HG03139 (cell line): ENCODE data around the gene SLC36A3.
A peak's percentile ranks its signal among the peaks of the same experiment; 100 is the strongest.
"Not testable (repeated sequence)": the region's sequence is repeated elsewhere in the genome, so short reads cannot be mapped to it uniquely, and the experiment has no call there.

Source experiments
- ATAC-seq: cut with Tn5 transposase; IDR thresholded peaks from one replicate; pipeline ENCODE4 v1.9.1; 2021; ENCODE audit not compliant: unreplicated experiment

SLC36A3 gene

DNA sequence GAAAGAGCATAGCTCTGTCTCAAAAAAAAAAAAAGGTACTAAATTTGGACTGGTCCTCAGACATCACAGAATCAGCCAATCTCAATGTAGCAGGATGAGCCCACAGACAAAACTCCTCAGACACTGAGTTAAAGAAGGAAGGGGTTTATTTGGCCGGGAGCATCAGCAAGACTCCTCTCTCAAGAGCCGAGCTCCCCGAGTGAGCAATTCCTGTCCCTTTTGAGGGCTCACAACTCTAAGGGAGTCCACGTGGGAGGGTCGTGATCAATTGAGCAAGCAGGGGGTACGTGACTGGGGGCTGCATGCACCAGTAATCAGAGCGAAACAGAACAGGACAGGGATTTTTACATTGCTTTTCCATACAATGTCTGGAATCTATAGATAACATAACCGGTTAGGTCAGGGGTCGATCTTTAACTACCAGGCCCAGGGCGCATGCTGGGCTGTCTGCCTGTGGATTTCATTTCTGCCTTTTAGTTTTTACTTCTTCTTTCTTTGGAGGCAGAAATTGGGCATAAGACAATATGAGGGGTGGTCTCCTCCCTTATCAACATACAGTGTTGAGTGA, 63.2 kb downstream of the SLC36A3 start:
- ATAC-seq = not testable (repeated sequence)

GRCh38 chr5:151239237-151239861, 64.2 kb downstream of the SLC36A3 start:
- ATAC-seq = no peak

GRCh38 chr5:151238303-151238741, 65.2 kb downstream of the SLC36A3 start:
- ATAC-seq = peak; percentile 38

DNA sequence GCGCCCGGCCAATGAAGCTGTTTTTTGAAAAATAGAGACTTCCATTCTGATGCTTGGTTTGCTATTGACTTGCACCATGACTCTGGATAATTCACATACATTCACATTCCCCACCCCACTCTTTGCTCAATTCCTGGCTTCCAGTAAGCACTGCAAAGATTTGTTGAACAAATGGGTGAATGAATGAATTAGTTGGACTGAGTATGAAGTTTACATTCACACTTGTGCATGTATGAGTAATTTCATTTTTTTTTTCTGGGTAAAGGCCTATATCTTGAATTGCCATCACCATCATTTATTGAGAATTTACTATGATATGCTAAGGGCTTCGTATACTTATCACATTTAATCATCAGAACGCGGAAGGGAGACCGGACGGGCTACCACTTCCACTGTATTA, 65.9 kb downstream of the SLC36A3 start:
- ATAC-seq = no peak

DNA sequence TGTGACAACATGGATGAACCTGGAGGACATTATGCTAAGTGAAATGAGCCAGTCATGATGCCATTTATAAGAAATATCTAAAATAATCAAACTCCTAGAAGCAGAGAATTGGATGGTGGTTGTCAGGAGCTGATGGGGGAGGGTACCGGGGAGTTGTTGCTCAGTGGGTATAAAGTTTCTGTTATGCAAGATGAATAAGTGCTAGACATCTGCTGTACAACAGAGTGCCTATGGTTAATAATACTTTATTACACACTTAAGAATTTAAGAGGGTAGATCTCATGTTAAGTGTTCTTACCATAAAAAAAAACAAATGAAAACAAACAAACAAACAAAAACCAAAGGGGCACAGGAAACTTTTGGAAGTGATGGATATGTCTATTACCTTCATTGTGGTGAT, 66.7 kb downstream of the SLC36A3 start:
- ATAC-seq = no peak

DNA sequence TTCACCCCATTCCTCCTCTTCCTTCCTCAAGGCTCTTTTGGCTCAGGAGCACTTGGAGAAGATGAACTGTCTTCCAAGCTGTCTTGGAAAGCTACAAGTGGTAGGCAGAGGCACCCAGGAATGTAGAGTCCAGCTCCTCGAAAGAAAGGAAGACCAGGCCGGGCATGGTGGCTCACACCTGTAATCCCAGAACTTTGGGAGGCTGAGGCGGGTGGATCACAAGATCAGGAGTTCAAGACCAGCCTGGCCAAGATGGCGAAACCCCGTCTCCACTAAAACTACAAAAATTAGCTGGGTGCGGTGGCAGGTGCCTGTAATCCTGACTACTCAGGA, 68.4 kb downstream of the SLC36A3 start:
- ATAC-seq = not testable (repeated sequence)

DNA sequence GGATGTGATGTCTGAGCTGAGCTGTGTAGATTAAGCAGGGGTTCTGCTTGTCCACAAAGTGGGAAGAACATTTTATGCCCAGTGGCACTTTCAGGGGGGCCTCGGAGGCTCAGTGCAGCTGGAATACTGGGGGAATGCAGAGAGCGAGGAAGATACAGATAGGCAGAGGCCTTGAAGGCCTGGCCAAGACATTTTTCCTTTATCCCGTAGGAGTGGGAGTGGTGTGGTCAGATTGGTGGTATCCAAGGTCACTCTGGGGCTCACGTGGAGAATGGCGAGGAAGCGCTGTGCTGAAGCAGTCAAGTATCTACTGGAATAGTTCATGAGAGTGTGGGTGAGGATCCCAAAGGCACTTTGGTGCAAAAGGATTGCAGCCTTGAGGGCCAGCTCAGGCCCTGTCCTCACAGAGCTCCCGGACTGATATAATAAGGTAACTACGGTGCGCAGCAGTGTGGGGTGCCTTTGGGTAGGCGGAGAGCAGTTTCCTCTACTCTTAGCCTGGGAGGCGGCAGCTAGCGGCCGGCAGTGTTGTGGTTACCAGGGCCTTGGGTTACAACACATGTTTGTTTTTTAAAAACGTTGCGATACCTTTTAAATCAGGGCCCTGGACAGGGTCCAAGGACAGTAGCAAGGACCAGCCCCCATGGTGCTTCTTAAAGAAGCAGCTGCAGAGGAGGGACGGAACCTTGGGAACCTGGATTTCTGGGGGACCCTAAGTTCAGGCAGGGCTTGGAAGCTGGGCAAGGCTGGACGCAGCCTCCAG, 68.9 kb downstream of the SLC36A3 start:
- ATAC-seq = peak; percentile 64

DNA sequence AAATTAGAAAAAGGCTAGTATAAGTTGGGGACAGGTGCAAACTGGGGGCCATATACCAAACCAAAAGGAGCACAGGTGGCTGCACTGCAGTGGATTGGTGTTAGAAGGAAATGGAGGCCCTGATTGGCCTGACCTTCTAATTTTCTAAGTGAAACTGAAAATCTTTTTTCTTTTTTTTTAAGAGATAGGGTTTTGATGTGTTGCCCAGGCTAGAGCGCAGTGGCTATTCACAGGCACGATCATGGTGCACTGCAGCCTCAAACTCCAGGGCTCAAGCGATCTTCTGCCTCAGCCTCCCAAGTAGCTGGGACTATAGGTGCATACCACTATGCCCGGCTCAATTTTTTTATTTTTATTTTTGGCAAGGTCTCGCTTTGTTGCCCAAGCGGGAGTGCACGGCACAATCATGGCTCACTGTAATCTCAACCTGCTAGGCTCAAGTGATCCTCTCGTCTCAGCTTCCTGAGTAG, 69.9 kb downstream of the SLC36A3 start:
- ATAC-seq = peak; percentile 41

DNA sequence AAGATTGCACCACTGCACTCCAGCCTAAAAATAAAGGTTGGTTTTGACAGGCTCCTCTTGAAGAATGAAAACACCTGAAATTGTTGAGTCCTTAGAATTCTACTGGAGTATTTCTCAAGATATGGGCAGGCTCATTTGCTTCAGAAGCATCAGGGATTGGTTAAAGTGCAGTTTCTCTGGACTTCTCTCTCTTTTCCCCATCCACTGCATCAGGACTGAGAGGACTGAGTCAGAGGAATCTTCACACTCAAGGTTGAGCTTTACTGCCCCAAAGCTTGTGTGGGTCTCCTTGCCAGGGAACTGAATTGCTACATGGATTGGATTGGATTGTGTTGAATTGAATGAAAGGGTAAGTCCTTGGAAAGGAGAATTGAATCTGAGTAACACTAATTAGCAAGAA, 72.2 kb downstream of the SLC36A3 start:
- no peak for ATAC-seq

DNA sequence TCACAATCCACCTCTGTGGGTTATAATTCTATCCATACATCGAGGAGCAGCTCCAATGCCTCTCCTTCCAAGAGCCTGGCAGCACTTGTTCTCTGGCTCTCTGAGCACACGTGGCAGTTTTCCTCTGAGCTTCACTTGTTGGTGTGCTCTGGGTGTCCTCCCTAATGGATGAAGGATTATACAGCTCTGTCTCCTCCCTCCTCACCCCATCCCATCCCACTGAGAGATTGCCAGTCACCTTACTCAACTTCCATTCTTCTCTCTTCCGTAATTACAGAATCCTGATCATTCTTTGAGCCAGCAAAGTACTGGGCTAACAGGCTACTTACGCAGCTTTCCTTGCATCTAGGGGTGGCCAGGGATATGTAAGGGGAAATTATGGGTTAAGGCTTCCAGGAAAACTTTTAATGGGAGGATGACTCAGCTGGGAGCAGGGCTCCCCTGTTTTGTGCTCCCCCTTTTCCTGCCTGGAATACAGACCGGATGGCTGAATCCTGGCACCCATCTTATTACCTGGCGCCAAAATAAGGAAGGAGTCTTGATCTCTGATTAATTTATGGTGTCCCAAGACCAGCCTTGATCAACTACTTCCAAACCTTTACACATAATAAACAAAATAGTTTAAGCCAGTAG, 73.4 kb downstream of the SLC36A3 start:
- ATAC-seq = no peak

DNA sequence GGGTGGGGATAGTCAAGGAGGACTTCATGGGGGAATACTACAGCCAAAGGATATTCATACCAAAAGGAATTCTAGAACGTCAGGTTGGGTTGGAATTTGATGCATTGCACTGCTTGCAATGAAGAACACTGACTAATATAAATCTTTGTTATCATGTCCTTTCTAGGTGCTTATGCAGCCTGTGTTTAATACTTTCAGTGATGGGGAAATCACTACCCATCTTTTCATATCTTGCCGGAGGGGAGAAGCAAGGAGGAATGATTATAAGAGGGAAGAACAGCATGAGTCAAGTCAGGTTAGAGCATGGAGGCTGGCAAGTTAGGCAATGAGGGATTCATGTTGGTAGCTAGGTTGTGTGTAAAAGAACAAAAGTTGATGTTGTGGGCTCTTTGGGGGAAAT, 74.6 kb downstream of the SLC36A3 start:
- no peak for ATAC-seq

DNA sequence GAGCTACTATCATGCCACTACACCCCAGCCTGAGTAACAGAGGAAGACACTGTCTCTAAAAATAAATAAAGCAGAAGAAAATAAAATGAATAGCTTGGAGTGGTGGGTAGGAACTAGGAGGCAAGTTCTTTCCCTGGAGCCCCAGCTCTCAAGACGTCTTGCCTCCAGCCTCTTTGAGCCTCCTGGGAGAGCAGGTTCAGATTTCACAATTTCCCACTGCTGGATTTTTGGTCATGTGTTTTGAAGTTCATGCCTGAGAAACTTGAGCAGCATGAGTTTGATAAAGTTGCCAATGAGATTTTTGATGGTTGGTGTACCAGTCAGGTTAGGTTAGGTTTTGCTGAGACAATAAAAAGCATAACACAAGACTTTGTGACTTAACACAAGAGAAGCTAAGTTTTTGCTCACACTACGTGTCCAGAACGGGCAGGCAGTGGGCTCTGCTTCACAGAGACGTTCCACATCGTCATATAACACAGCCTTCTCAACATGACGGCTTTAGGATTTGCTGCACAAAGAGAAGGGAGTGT, 75.6 kb downstream of the SLC36A3 start:
- no peak for ATAC-seq
